HG03066 (cell line): ENCODE measurements around the gene MOB3B.
A peak's percentile ranks its signal among the peaks of the same experiment; 100 is the strongest.
"Not testable (repeated sequence)": the region's sequence is repeated elsewhere in the genome, so short reads cannot be mapped to it uniquely, and the experiment has no call there.

ENCODE experiments used
- ATAC-seq: cut with Tn5 transposase; IDR thresholded peaks from one replicate; pipeline ENCODE4 v1.9.1; 2021; ENCODE audit warnings: low read depth; ENCODE audit not compliant: unreplicated experiment

Gene MOB3B

GRCh38 chr9:27451207-27451797, 78.3 kb downstream of the MOB3B start:
- no peak for ATAC-seq

GRCh38 chr9:27450752-27451151, 78.9 kb downstream of the MOB3B start:
- ATAC-seq: no peak

GRCh38 chr9:27448356-27448755, 81.3 kb downstream of the MOB3B start:
- not testable (repeated sequence) for ATAC-seq

GRCh38 chr9:27447031-27447683, 82.5 kb downstream of the MOB3B start:
- ATAC-seq: no peak

- ATAC-seq: no peak
Observed at GRCh38 chr9:27445688-27446087, 83.9 kb downstream of the MOB3B start.

- ATAC-seq: no peak
Observed at GRCh38 chr9:27445057-27445595, 84.5 kb downstream of the MOB3B start.

- no peak for ATAC-seq
Observed at GRCh38 chr9:27442464-27442863, 87.2 kb downstream of the MOB3B start.

- ATAC-seq: peak; percentile 77
Observed at GRCh38 chr9:27441741-27442070, 87.9 kb downstream of the MOB3B start.

GRCh38 chr9:27440888-27441740, 88.5 kb downstream of the MOB3B start:
- ATAC-seq: no peak

- no peak for ATAC-seq
Observed at GRCh38 chr9:27438522-27438921, 91.1 kb downstream of the MOB3B start.

GRCh38 chr9:27437652-27438373, 91.8 kb downstream of the MOB3B start:
- ATAC-seq: no peak

- no peak for ATAC-seq
Observed at GRCh38 chr9:27436234-27436633, 93.4 kb downstream of the MOB3B start.

- ATAC-seq: no peak
Observed at GRCh38 chr9:27433631-27434325, 95.8 kb downstream of the MOB3B start.

- no peak for ATAC-seq
Observed at GRCh38 chr9:27432308-27432707, 97.3 kb downstream of the MOB3B start.

GRCh38 chr9:27431543-27432147, 98.0 kb downstream of the MOB3B start:
- ATAC-seq: no peak

- no peak for ATAC-seq
Observed at GRCh38 chr9:27430750-27431535, 98.7 kb downstream of the MOB3B start.

GRCh38 chr9:27429917-27430316, 99.7 kb downstream of the MOB3B start:
- no peak for ATAC-seq

- ATAC-seq: no peak
Observed at GRCh38 chr9:27429436-27429835, 100.2 kb downstream of the MOB3B start.

GRCh38 chr9:27428551-27428950, 101.1 kb downstream of the MOB3B start:
- ATAC-seq: no peak
